CD14-positive monocyte (primary cell): ENCODE results near the gene DPF3. TPM values are rescaled to one million over a fixed set of nuclear protein-coding genes. Genes with fewer than 3 reads are reported as not detected.

Experiments used
- DNase-seq, 3 donors: peaks; one replicate each; pipeline ENCODE4 v3.0.0-alpha.2; 2011 to 2022
- H2AFZ ChIP-seq: 2 replicates; pipeline ENCODE4 v1.6.0; 2012; ENCODE audit warnings: mild to moderate bottlenecking, low read depth, low read length, inconsistent platforms; ENCODE audit not compliant: insufficient read depth, poor library complexity, severe bottlenecking
- H3K27ac ChIP-seq, 2 donors: 1 replicate in 1 of 2; 2 replicates in 1 of 2; pipeline ENCODE4 v1.5.1; 2012 to 2013; ENCODE audit warnings: low read length in 2 of 2, control low read depth in 1 of 2, inconsistent platforms in 1 of 2, low read depth in 1 of 2, mild to moderate bottlenecking in 1 of 2
- H3K27me3 ChIP-seq, 2 donors: one replicate each; pipeline versions ENCODE4 v1.6.0 to v1.6.1; 2011 to 2013; ENCODE audit warnings: low read length in 2 of 2; ENCODE audit not compliant: control insufficient read depth in 2 of 2, insufficient read depth in 2 of 2
- H3K36me3 ChIP-seq, 2 donors: replicated peaks in 1 of 2; 1 replicate in 1 of 2; 2 replicates in 1 of 2; pipeline versions ENCODE4 v1.5.1 to v1.6.1; 2012 to 2013; ENCODE audit warnings: low read length in 2 of 2, control low read depth in 1 of 2, inconsistent platforms in 1 of 2, mild to moderate bottlenecking in 1 of 2; ENCODE audit not compliant: insufficient read depth in 2 of 2, control insufficient read depth in 1 of 2
- H3K4me1 ChIP-seq, 2 donors: 1 replicate in 1 of 2; 2 replicates in 1 of 2; pipeline versions ENCODE4 v1.5.1 to v1.6.1; 2012 to 2013; ENCODE audit warnings: low read length in 2 of 2, control low read depth in 1 of 2, inconsistent platforms in 1 of 2, mild to moderate bottlenecking in 1 of 2, moderate library complexity in 1 of 2; ENCODE audit not compliant: insufficient read depth in 2 of 2, control insufficient read depth in 1 of 2
- H3K4me2 ChIP-seq: replicated peaks from 2 replicates; pipeline ENCODE3; 2012; ENCODE audit warnings: low read length, moderate library complexity, mild to moderate bottlenecking; ENCODE audit not compliant: poor library complexity, severe bottlenecking; ENCODE audit errors: extremely low read depth
- H3K4me3 ChIP-seq, 3 experiments: fragments of 200-600 bp in 1 of 3; sonication (generic) in 1 of 3; replicated peaks in 1 of 3; 1 replicate in 2 of 3; 2 replicates in 1 of 3; pipeline ENCODE4 v1.5.1; 2011 to 2013; ENCODE audit warnings: low read length in 3 of 3, mild to moderate bottlenecking in 3 of 3, control low read depth in 2 of 3, low read depth in 2 of 3, inconsistent platforms in 1 of 3, moderate library complexity in 1 of 3
- H3K79me2 ChIP-seq: 2 replicates; pipeline ENCODE4 v1.6.0; 2012; ENCODE audit warnings: mild to moderate bottlenecking, control low read depth, inconsistent platforms, low read length, moderate library complexity; ENCODE audit not compliant: insufficient read depth
- H3K9ac ChIP-seq: 2 replicates; pipeline ENCODE4 v1.6.0; 2017; ENCODE audit warnings: low read length, mild to moderate bottlenecking; ENCODE audit not compliant: insufficient read depth, poor library complexity, severe bottlenecking
- H3K9me3 ChIP-seq, 2 donors: replicated peaks in 1 of 2; 1 replicate in 1 of 2; 2 replicates in 1 of 2; pipeline versions ENCODE4 v1.5.1 to v1.6.1; 2012 to 2013; ENCODE audit warnings: low read length in 2 of 2, control low read depth in 1 of 2; ENCODE audit not compliant: control insufficient read depth in 1 of 2, insufficient read depth in 1 of 2
- H4K20me1 ChIP-seq: 2 replicates; pipeline ENCODE4 v1.6.0; 2012; ENCODE audit warnings: mild to moderate bottlenecking, low read length, control low read depth, moderate library complexity; ENCODE audit not compliant: insufficient read depth
- H3K27ac Mint-ChIP-seq, 7 donors: one replicate each; pipeline ENCODE4 v1.8.0; 2020; ENCODE audit warnings: mild to moderate bottlenecking in 7 of 7, mixed read lengths in 7 of 7, moderate library complexity in 6 of 7, inconsistent platforms in 2 of 7
- H3K27me3 Mint-ChIP-seq, 3 donors: one replicate each; pipeline ENCODE4 v1.8.0; 2021 to 2022; ENCODE audit warnings: low read depth in 3 of 3, mild to moderate bottlenecking in 3 of 3, mixed read lengths in 3 of 3, moderate library complexity in 3 of 3, inconsistent platforms in 1 of 3
- H3K36me3 Mint-ChIP-seq, 2 donors: one replicate each; pipeline ENCODE4 v1.8.0; 2020; ENCODE audit warnings: mixed read lengths in 2 of 2, inconsistent platforms in 1 of 2, mild to moderate bottlenecking in 1 of 2
- H3K4me1 Mint-ChIP-seq: one replicate; pipeline ENCODE4 v1.8.0; 2020; ENCODE audit warnings: mild to moderate bottlenecking, mixed read lengths
- H3K4me3 Mint-ChIP-seq, 2 donors: one replicate each; pipeline ENCODE4 v1.8.0; 2020; ENCODE audit warnings: mild to moderate bottlenecking in 2 of 2, mixed read lengths in 2 of 2, moderate library complexity in 1 of 2
- H3K9me3 Mint-ChIP-seq, 7 donors: one replicate each; pipeline ENCODE4 v1.8.0; 2020 to 2022; ENCODE audit warnings: mixed read lengths in 7 of 7, mild to moderate bottlenecking in 6 of 7, moderate library complexity in 6 of 7, inconsistent platforms in 2 of 7
- WGBS: methylation state at CpG from one replicate; pipeline ENCODE4 v1.1.5; 2013; ENCODE audit warnings: missing lambda C conversion rate; ENCODE audit not compliant: insufficient coverage; 5-methylcytosine and 5-hydroxymethylcytosine counted together
- intact Hi-C, 2 donors: fragments of 100-400 bp; cut with micrococcal nuclease; formaldehyde crosslinking; loops; one replicate each; pipeline versions ENCODE4 v1.15.0 to v1.15.1; 2023
- polyA plus RNA-seq, 3 donors: library from polyadenylated mRNA; depleted of rRNA in 1 of 3; unstranded in 2 of 3; stranded (reverse) in 1 of 3; fragments of 300-500 nt in 2 of 3; fragments of >200 nt in 1 of 3; fragmentation: Illumina TruSeq in 2 of 3; gene quantifications; 1 replicate in 2 of 3; 2 replicates in 1 of 3; pipeline ENCODE4 v1.2.3, GENCODE V29; 2012 to 2021
- TF ChIP-seq, protein P1 (sequence below): fragments of 200-600 bp; IDR thresholded peaks from one replicate; pipeline ENCODE4 v1.8.0; 2022; ENCODE audit warnings: antibody characterized with exemption, mild to moderate bottlenecking

Gene DPF3
- polyA plus RNA-seq, 3 donors, result 0.33 to 0.39 TPM; not detected in 1

DNA sequence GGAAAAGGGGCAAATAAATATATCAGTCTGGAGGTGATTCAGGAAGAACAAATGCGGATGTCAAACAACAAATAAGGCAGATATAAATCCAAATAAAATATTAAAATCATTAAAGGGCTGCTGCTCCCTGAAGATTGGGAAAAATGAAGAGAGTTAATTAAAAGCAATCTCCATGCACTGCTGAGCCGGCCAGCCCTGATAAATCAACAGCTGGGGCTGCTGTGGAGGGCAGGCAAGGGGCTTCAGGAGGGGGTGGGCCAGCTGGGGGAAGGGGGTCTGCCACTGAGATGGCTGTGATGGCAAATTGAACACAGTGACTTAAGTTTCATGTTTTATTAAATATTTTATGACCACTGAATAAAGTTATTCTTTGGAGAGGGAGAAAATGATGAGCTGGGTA is 12.4 kb downstream of the DPF3 start:
- H3K4me1 Mint-ChIP-seq, result peaks cover 7% of the 10 kb centered on the region
- Histone ChIP-seq H3K27ac (no peak overlapping the region), H3K79me2 (no peaks in the 10 kb centered on the region), H3K4me2 (no peak overlapping the region), H2AFZ (no peak overlapping the region), H3K4me1 (no peaks in the 10 kb centered on the region), H3K4me3 (no peak overlapping the region), H3K9me3 (no peaks in the 10 kb centered on the region), H3K27me3 (peaks cover 2 to 3% of the 10 kb centered on the region in 2 donors), H3K36me3 (no peaks in the 10 kb centered on the region), H4K20me1 (no peaks in the 10 kb centered on the region), H3K9ac (no peak overlapping the region)
- intact Hi-C loops, result no loop called here
- H3K9me3 Mint-ChIP-seq, result peaks cover 0 to 6% (median 0%) of the 10 kb centered on the region in 7 donors
- no CpG with 5 or more reads among the region's 2 CpGs for WGBS
- H3K27me3 Mint-ChIP-seq, result peaks cover 17 to 32% (median 30%) of the 10 kb centered on the region in 3 donors
- no peaks in the 10 kb centered on the region for H3K36me3 Mint-ChIP-seq
- DNase-seq, result no peak
- no peak overlapping the region for H3K4me3 Mint-ChIP-seq
- no peak overlapping the region for H3K27ac Mint-ChIP-seq
- TF ChIP-seq, protein P1, sequence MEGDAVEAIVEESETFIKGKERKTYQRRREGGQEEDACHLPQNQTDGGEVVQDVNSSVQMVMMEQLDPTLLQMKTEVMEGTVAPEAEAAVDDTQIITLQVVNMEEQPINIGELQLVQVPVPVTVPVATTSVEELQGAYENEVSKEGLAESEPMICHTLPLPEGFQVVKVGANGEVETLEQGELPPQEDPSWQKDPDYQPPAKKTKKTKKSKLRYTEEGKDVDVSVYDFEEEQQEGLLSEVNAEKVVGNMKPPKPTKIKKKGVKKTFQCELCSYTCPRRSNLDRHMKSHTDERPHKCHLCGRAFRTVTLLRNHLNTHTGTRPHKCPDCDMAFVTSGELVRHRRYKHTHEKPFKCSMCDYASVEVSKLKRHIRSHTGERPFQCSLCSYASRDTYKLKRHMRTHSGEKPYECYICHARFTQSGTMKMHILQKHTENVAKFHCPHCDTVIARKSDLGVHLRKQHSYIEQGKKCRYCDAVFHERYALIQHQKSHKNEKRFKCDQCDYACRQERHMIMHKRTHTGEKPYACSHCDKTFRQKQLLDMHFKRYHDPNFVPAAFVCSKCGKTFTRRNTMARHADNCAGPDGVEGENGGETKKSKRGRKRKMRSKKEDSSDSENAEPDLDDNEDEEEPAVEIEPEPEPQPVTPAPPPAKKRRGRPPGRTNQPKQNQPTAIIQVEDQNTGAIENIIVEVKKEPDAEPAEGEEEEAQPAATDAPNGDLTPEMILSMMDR, result no peak

DNA sequence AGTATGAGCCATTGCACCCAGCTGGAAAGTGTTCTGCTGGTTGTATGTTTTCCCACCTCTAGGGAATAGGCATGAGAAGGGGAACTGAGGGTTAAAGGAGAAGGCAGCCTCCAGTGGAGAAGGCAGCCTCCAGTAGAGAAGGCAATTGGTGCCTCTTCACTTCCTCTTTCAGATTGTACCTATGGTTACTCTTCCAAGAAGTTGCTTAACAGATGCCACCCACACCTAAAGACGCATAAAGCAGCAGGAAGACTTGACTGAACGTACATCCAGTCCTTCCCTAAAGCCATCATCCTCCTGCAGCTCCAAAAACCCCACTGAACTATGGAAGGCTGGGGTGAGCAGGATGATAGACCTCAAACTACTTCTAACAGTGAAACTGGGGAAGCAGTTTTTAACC is 13.1 kb downstream of the DPF3 start:
- Mint-ChIP-seq H3K27ac (no peak overlapping the region), H3K36me3 (no peaks in the 10 kb centered on the region), H3K9me3 (peaks cover 0 to 3% (median 0%) of the 10 kb centered on the region in 7 donors), H3K27me3 (peaks cover 21 to 26% (median 26%) of the 10 kb centered on the region in 3 donors), H3K4me1 (peaks cover 7% of the 10 kb centered on the region), H3K4me3 (peak overlapping the region in 1 of 2 donors; percentile 35)
- Histone ChIP-seq H3K27me3 (peaks cover 0 to 2% of the 10 kb centered on the region in 2 donors), H3K4me3 (no peak overlapping the region), H3K9ac (no peak overlapping the region), H3K4me2 (no peak overlapping the region), H3K27ac (no peak overlapping the region), H2AFZ (no peak overlapping the region), H3K36me3 (no peaks in the 10 kb centered on the region), H3K79me2 (no peaks in the 10 kb centered on the region), H4K20me1 (no peaks in the 10 kb centered on the region), H3K4me1 (no peaks in the 10 kb centered on the region), H3K9me3 (no peaks in the 10 kb centered on the region)
- WGBS, result no CpG with 5 or more reads among the region's 2 CpGs
- intact Hi-C loops, result no loop called here
- TF ChIP-seq, protein P1, result no peak
- no peak for DNase-seq
